DND-41 (cell line): ENCODE data around the gene FRMD7.
A peak's percentile ranks its signal among the peaks of the same experiment; 100 is the strongest.

Experiments used
- ATAC-seq: fragments of 200-7000 bp; cut with Tn5 transposase; 3 replicates; pipeline ENCODE4 v1.9.1; 2021; ENCODE audit warnings: low read depth; ENCODE audit not compliant: insufficient read depth
- DNase-seq: peaks from one replicate; pipeline ENCODE4 v3.0.0-alpha.2; 2020
- H2AFZ ChIP-seq: 2 replicates; pipeline ENCODE4 v1.6.0; 2012; ENCODE audit warnings: low read depth, low read length
- H3K27ac ChIP-seq: 2 replicates; pipeline ENCODE4 v1.5.1; 2012; ENCODE audit warnings: low read length, inconsistent platforms
- H3K27me3 ChIP-seq: fragments of 200-600 bp; sonication (generic); 2 replicates; pipeline ENCODE4 v1.6.0; 2012; ENCODE audit warnings: low read length, mild to moderate bottlenecking, inconsistent platforms; ENCODE audit not compliant: insufficient read depth, poor library complexity
- H3K36me3 ChIP-seq: 2 replicates; pipeline ENCODE4 v1.5.1; 2012; ENCODE audit warnings: low read length, inconsistent platforms; ENCODE audit not compliant: insufficient read depth
- H3K4me1 ChIP-seq: 2 replicates; pipeline ENCODE4 v1.5.1; 2012; ENCODE audit warnings: mild to moderate bottlenecking, low read length; ENCODE audit not compliant: insufficient read depth
- H3K4me2 ChIP-seq: 2 replicates; pipeline ENCODE4 v1.6.0; 2012; ENCODE audit warnings: mild to moderate bottlenecking, moderate library complexity, low read length, inconsistent platforms; ENCODE audit not compliant: insufficient read depth
- H3K4me3 ChIP-seq, 2 experiments: fragments of 200-600 bp in 1 of 2; shearing (Covaris generic) in 1 of 2; 2 replicates each; pipeline ENCODE4 v1.5.1; 2012 to 2016; ENCODE audit warnings: inconsistent platforms in 2 of 2, low read length in 2 of 2, mild to moderate bottlenecking in 2 of 2, low read depth in 1 of 2, moderate library complexity in 1 of 2
- H3K79me2 ChIP-seq: 2 replicates; pipeline ENCODE4 v1.6.0; 2012; ENCODE audit warnings: low read length, inconsistent platforms; ENCODE audit not compliant: insufficient read depth
- H3K9ac ChIP-seq: 2 replicates; pipeline ENCODE4 v1.6.0; 2012; ENCODE audit warnings: low read depth, mild to moderate bottlenecking, inconsistent platforms, low read length, moderate library complexity
- H3K9me3 ChIP-seq: 2 replicates; pipeline ENCODE4 v1.5.1; 2012; ENCODE audit warnings: low read length, moderate library complexity, mild to moderate bottlenecking, inconsistent platforms; ENCODE audit not compliant: insufficient read depth, severe bottlenecking
- H4K20me1 ChIP-seq: 2 replicates; pipeline ENCODE4 v1.6.0; 2012; ENCODE audit warnings: low read length; ENCODE audit not compliant: insufficient read depth
- EZH2 ChIP-seq: IDR thresholded peaks from 3 replicates; pipeline ENCODE4 v1.6.1; 2012; ENCODE audit warnings: borderline replicate concordance, low read depth, mild to moderate bottlenecking, moderate library complexity, low read length, inconsistent platforms; ENCODE audit not compliant: severe bottlenecking
- TF ChIP-seq, protein P1 (sequence below): IDR thresholded peaks from 2 replicates; pipeline ENCODE4 v1.5.1; 2012; ENCODE audit warnings: borderline replicate concordance, low read length, moderate library complexity, mild to moderate bottlenecking; ENCODE audit not compliant: poor library complexity, severe bottlenecking; ENCODE audit errors: extremely low read depth

The FRMD7 gene

DNA sequence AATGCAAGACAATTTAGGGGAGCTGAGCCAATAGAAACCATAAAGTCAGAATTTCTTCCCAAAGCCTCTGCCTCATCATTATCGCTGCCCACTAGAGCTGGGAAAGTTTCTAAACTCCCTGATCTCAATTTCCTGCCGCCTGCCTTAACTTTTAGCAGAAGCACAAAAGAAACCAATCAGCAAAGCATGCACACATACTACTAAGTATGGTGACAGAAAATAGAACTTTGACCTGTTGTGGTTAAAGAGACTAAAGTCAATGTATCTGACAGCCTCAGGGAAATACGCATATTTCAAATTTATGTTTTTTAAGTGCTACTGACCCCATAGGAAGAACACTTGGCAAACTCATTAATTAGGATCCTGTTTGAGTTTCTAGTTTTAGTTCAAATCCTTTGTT lies 94.7 kb downstream of the FRMD7 start:
- Histone ChIP-seq H3K4me1 (peaks cover 51% of the 10 kb centered on the region), H3K27ac (no peak overlapping the region), H3K9me3 (no peaks in the 10 kb centered on the region), H3K4me2 (no peak overlapping the region), H2AFZ (no peak overlapping the region), H3K27me3 (no peaks in the 10 kb centered on the region), H3K4me3 (no peak overlapping the region), H3K9ac (no peak overlapping the region), H4K20me1 (peaks cover 66% of the 10 kb centered on the region), H3K36me3 (peaks cover 17% of the 10 kb centered on the region; the same call in 1 of the 2 replicates), H3K79me2 (peaks cover 98% of the 10 kb centered on the region)
- TF ChIP-seq EZH2, result no peak
- TF ChIP-seq, protein P1, sequence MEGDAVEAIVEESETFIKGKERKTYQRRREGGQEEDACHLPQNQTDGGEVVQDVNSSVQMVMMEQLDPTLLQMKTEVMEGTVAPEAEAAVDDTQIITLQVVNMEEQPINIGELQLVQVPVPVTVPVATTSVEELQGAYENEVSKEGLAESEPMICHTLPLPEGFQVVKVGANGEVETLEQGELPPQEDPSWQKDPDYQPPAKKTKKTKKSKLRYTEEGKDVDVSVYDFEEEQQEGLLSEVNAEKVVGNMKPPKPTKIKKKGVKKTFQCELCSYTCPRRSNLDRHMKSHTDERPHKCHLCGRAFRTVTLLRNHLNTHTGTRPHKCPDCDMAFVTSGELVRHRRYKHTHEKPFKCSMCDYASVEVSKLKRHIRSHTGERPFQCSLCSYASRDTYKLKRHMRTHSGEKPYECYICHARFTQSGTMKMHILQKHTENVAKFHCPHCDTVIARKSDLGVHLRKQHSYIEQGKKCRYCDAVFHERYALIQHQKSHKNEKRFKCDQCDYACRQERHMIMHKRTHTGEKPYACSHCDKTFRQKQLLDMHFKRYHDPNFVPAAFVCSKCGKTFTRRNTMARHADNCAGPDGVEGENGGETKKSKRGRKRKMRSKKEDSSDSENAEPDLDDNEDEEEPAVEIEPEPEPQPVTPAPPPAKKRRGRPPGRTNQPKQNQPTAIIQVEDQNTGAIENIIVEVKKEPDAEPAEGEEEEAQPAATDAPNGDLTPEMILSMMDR, result no peak
- DNase-seq (no peak), ATAC-seq (no peak)

GRCh38 chrX:132031867-132032266 lies 96.0 kb downstream of the FRMD7 start:
- ATAC-seq (peak; percentile 66), DNase-seq (no peak)
- no peak overlapping the region for H2AFZ ChIP-seq
- TF ChIP-seq EZH2, result no peak
- TF ChIP-seq, protein P1, result no peak
- peaks cover 64% of the 10 kb centered on the region for H3K4me1 ChIP-seq
- H3K27ac ChIP-seq, result no peak overlapping the region
- no peak overlapping the region for H3K9ac ChIP-seq
- no peaks in the 10 kb centered on the region for H3K9me3 ChIP-seq
- peaks cover 73% of the 10 kb centered on the region for H4K20me1 ChIP-seq
- H3K4me3 ChIP-seq, result no peak overlapping the region
- H3K79me2 ChIP-seq, result peaks cover 98% of the 10 kb centered on the region
- peaks cover 25% of the 10 kb centered on the region; the same call in 1 of the 2 replicates for H3K36me3 ChIP-seq
- no peaks in the 10 kb centered on the region for H3K27me3 ChIP-seq
- no peak overlapping the region; the same call in 1 of the 2 replicates for H3K4me2 ChIP-seq

DNA sequence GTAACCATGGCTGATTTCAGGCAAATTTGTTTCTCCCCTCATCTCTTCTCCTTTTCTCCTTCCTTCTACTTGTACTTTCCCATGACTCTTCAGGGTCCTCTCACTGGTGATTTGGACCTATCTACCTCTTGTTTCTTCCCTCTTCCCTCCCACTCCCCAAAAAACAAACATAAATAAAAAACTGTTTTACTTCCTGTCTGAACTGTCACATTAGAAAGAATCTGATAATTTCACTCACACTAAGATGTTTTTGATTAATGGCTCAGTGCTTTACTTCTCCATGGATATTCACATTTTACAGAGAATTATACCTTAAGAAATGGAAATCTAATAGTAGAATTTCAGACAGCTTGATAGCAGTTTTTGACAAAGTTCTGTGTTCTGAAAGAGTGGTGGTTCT lies 97.6 kb downstream of the FRMD7 start:
- Histone ChIP-seq H3K27me3 (no peaks in the 10 kb centered on the region), H3K4me2 (peak overlapping the region; percentile 41; the same call in 1 of the 2 replicates), H3K9ac (no peak overlapping the region), H2AFZ (no peak overlapping the region), H3K79me2 (peaks cover 98% of the 10 kb centered on the region), H3K36me3 (peaks cover 27% of the 10 kb centered on the region; the same call in 1 of the 2 replicates), H3K27ac (no peak overlapping the region), H3K4me3 (no peak overlapping the region), H4K20me1 (peaks cover 68% of the 10 kb centered on the region), H3K4me1 (peaks cover 78% of the 10 kb centered on the region), H3K9me3 (no peaks in the 10 kb centered on the region)
- ATAC-seq (no peak), DNase-seq (no peak)
- no peak for TF ChIP-seq EZH2
- TF ChIP-seq, protein P1, result no peak
